NT2/D1 (cell line): ENCODE measurements around the gene ANKFN1.

Source experiments
- SUZ12 ChIP-seq: IDR thresholded peaks from 2 replicates; pipeline ENCODE4 v1.6.1; 2011; ENCODE audit not compliant: insufficient read length, insufficient read depth; ENCODE audit errors: extremely low read depth
- YY1 ChIP-seq: IDR thresholded peaks from 2 replicates; pipeline ENCODE4 v1.6.1; 2011; ENCODE audit not compliant: insufficient read length, insufficient read depth
- ZNF274 ChIP-seq: IDR thresholded peaks from 2 replicates; pipeline ENCODE4 v1.6.1; 2011; ENCODE audit warnings: mild to moderate bottlenecking, low read depth, low read length

- TF ChIP-seq ZNF274 (no peak), YY1 (no peak), SUZ12 (no peak)
These were observed 287.1 kb downstream of the ANKFN1 start for GRCh38 chr17:56440419-56440818.
